Transverse colon (tissue), 4 donors: ENCODE measurements around the gene VWA5B1. TPM values are rescaled to one million over a fixed set of nuclear protein-coding genes. Genes with fewer than 3 reads are reported as not detected.
A peak's percentile ranks its signal among the peaks of the same experiment; 100 is the strongest.

Experiments
- DNase-seq: peaks from one replicate; pipeline ENCODE4 v3.0.0-alpha.2; 2019
- H3K27ac ChIP-seq, 4 donors: fragments of 200-600 bp; sonication (generic); 2 replicates each; pipeline ENCODE4 v1.5.1; 2016 to 2018; ENCODE audit warnings: inconsistent platforms in 4 of 4
- H3K27me3 ChIP-seq: fragments of 200-600 bp; sonication (generic); 2 replicates; pipeline ENCODE4 v1.5.1; 2017; ENCODE audit warnings: inconsistent platforms
- H3K36me3 ChIP-seq, 4 donors: fragments of 200-600 bp; sonication (generic); 2 replicates each; pipeline ENCODE4 v1.5.1; 2017 to 2019; ENCODE audit warnings: inconsistent platforms in 4 of 4
- H3K4me1 ChIP-seq, 4 donors: fragments of 200-600 bp; sonication (generic); 2 replicates each; pipeline ENCODE4 v1.5.1; 2017 to 2020; ENCODE audit warnings: inconsistent platforms in 4 of 4
- H3K4me3 ChIP-seq, 4 donors: fragments of 200-600 bp; sonication (generic); 1 replicate in 1 of 4; 2 replicates in 3 of 4; pipeline versions ENCODE4 v1.5.1 to v1.6.1; 2017 to 2019; ENCODE audit warnings: inconsistent platforms in 4 of 4
- H3K9me3 ChIP-seq, 2 donors: fragments of 200-600 bp; sonication (generic); 2 replicates each; pipeline ENCODE4 v1.5.1; 2017 to 2019; ENCODE audit warnings: inconsistent platforms in 2 of 2
- EP300 ChIP-seq: sonication (generic); formaldehyde crosslinking; IDR thresholded peaks from one replicate; pipeline ENCODE4 v1.6.1; 2017; ENCODE audit warnings: antibody characterized with exemption, low read depth
- POLR2A ChIP-seq: fragments of 450-650 bp; IDR thresholded peaks from one replicate; pipeline ENCODE4 v1.6.1; 2016; ENCODE audit warnings: antibody characterized with exemption, mild to moderate bottlenecking, moderate library complexity
- POLR2AphosphoS5 ChIP-seq, 3 donors: sonication (generic); formaldehyde crosslinking; IDR thresholded peaks; one replicate each; pipeline ENCODE4 v1.6.1; 2016; ENCODE audit warnings: antibody characterized with exemption in 3 of 3
- WGBS, 2 donors: methylation state at CpG; one replicate each; pipeline ENCODE4 v1.1.5; 2018; ENCODE audit warnings: low coverage in 1 of 2; 5-methylcytosine and 5-hydroxymethylcytosine counted together
- in situ Hi-C, 4 donors: fragments of 200-750 bp; cut with MboI; loops; one replicate each; pipeline versions ENCODE4 v1.15.0 to v1.15.1; 2017; ENCODE audit warnings: low sequenced_read_pairs in 3 of 4, low pct_ligation_motif_present in 1 of 4, low pct_unique_long_range_greater_than_20kb in 1 of 4
- intact Hi-C: fragments of 100-400 bp; cut with DNase I; formaldehyde crosslinking; loops from one replicate; pipeline ENCODE4 v1.15.1; 2023; ENCODE audit warnings: low total_unique reads
- total RNA-seq, 4 donors: library from RNA; depleted of rRNA; stranded (reverse); fragments of >200 nt; gene quantifications; one replicate each; pipeline ENCODE4 v1.1.0, GENCODE V29; 2016
- TF ChIP-seq, protein P1 (sequence below), 5 experiments: fragments of 200-600 bp in 3 of 5; fragments of 450-650 bp in 2 of 5; sonication (generic) in 3 of 5; IDR thresholded peaks; 1 replicate in 2 of 5; 2 replicates in 3 of 5; pipeline ENCODE4 v1.5.1; 2016 to 2017; ENCODE audit warnings: antibody characterized with exemption in 5 of 5, inconsistent platforms in 3 of 5, mild to moderate bottlenecking in 2 of 5, moderate library complexity in 1 of 5

Gene VWA5B1
- total RNA-seq, 4 donors from 2014 or later, result not detected

DNA sequence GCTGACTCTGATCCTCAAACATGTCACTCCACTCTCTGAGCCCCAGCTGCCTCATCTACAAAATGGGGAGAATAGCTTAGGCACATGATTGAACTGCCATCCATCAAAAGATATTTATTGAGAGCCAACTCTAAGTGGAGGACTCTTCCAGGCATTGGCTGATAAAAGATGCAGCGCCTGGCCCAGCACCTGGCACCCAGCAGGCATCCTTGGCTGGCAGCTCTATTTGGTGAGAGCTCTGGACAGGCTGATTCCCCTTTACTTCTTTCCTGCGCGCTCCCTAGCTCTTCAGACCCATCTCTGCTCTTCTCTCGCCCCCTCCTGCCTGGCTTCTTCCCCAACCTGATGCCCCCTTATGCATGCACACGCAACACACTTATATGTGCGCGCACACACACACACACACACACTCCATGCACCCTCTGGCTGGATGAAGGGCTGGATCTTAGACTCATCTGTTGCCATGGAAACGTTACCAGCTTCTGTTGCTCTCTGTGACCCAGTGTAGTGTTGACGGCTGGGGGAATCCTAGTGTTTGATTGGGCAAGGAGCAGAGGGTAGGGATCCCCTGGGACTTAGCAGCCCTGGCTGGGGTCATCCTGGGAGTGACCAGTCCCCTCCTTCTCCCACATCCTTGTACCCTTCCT, 49.3 kb downstream of the VWA5B1 start:
- H3K4me1 ChIP-seq, result peaks cover 0 to 4% (median 0%) of the 10 kb centered on the region in 4 donors
- in situ Hi-C loops (no loop called here), intact Hi-C loops (no loop called here)
- TF ChIP-seq, protein P1, sequence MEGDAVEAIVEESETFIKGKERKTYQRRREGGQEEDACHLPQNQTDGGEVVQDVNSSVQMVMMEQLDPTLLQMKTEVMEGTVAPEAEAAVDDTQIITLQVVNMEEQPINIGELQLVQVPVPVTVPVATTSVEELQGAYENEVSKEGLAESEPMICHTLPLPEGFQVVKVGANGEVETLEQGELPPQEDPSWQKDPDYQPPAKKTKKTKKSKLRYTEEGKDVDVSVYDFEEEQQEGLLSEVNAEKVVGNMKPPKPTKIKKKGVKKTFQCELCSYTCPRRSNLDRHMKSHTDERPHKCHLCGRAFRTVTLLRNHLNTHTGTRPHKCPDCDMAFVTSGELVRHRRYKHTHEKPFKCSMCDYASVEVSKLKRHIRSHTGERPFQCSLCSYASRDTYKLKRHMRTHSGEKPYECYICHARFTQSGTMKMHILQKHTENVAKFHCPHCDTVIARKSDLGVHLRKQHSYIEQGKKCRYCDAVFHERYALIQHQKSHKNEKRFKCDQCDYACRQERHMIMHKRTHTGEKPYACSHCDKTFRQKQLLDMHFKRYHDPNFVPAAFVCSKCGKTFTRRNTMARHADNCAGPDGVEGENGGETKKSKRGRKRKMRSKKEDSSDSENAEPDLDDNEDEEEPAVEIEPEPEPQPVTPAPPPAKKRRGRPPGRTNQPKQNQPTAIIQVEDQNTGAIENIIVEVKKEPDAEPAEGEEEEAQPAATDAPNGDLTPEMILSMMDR (IDR thresholded peaks at IDR 0.05), result no peak
- no peak for TF ChIP-seq EP300
- no peak for TF ChIP-seq POLR2A
- TF ChIP-seq POLR2AphosphoS5 (IDR thresholded peaks at IDR 0.05), result no peak
- no peak overlapping the region for H3K27ac ChIP-seq
- H3K27me3 ChIP-seq, result peaks cover 27% of the 10 kb centered on the region
- 78% methylated on average over 9 of the region's 9 CpGs; no CpG with 5 or more reads in 1 of the 2 donors for WGBS, 2 donors
- H3K36me3 ChIP-seq, result no peaks in the 10 kb centered on the region
- no peak for DNase-seq
- H3K9me3 ChIP-seq, result no peaks in the 10 kb centered on the region
- no peak overlapping the region for H3K4me3 ChIP-seq

GRCh38 chr1:20342294-20343148, 51.8 kb downstream of the VWA5B1 start:
- no peak for TF ChIP-seq POLR2AphosphoS5 (IDR thresholded peaks at IDR 0.05)
- TF ChIP-seq, protein P1 (IDR thresholded peaks at IDR 0.05), result no peak
- no peak for TF ChIP-seq EP300
- no peak for TF ChIP-seq POLR2A
- Histone ChIP-seq H3K27me3 (peaks cover 32% of the 10 kb centered on the region), H3K27ac (no peak overlapping the region), H3K4me3 (peak overlapping the region in 1 of 4 donors; percentile 20), H3K36me3 (no peaks in the 10 kb centered on the region), H3K9me3 (no peaks in the 10 kb centered on the region), H3K4me1 (peaks cover 0 to 4% (median 0%) of the 10 kb centered on the region in 4 donors)
- in situ Hi-C loops (no loop called here), intact Hi-C loops (no loop called here)
- WGBS, 2 donors, result 63% methylated on average over 17 of the region's 17 CpGs; no CpG with 5 or more reads in 1 of the 2 donors
- no peak for DNase-seq

- Histone ChIP-seq H3K36me3 (no peaks in the 10 kb centered on the region), H3K9me3 (no peaks in the 10 kb centered on the region), H3K4me1 (peaks cover 0 to 4% (median 0%) of the 10 kb centered on the region in 4 donors), H3K27me3 (peaks cover 32% of the 10 kb centered on the region), H3K4me3 (peak overlapping the region in 1 of 4 donors; percentile 20), H3K27ac (no peak overlapping the region)
- intact Hi-C loops (no loop called here), in situ Hi-C loops (no loop called here)
- DNase-seq, result no peak
- TF ChIP-seq EP300 (no peak), POLR2AphosphoS5 (IDR thresholded peaks at IDR 0.05) (no peak), POLR2A (no peak)
- TF ChIP-seq, protein P1 (IDR thresholded peaks at IDR 0.05), result no peak
- 34% methylated on average over 46 of the region's 59 CpGs; no CpG with 5 or more reads in 1 of the 2 donors for WGBS, 2 donors
Observed at GRCh38 chr1:20343149-20343937, 52.7 kb downstream of the VWA5B1 start.

DNA sequence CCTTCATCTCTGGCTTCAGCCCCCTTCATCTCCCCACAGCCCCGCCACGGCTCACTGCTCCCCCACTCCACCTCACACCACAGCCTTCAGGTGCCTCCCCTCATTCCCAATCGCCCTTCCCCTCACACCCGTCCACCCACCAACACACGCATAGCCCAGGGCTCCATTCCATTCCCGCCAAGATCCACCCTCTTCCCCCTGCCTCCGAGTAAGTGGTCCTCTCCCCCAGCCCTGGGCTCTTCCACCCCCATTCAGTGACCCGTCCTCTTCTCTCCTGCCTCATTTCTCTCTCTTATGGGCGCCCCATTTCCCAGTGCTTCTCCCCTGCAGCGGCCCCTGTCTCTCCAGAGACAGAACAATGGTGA, 53.2 kb downstream of the VWA5B1 start:
- Histone ChIP-seq H3K9me3 (no peaks in the 10 kb centered on the region), H3K4me1 (peaks cover 0 to 4% (median 0%) of the 10 kb centered on the region in 4 donors), H3K27me3 (peaks cover 32% of the 10 kb centered on the region), H3K4me3 (no peak overlapping the region), H3K27ac (no peak overlapping the region), H3K36me3 (no peaks in the 10 kb centered on the region)
- intact Hi-C loops, result no loop called here
- no peak for DNase-seq
- in situ Hi-C loops, result no loop called here
- no peak for TF ChIP-seq POLR2AphosphoS5 (IDR thresholded peaks at IDR 0.05)
- TF ChIP-seq, protein P1 (IDR thresholded peaks at IDR 0.05), result no peak
- no peak for TF ChIP-seq EP300
- TF ChIP-seq POLR2A, result no peak
- 44 to 73% methylated on average over 2 to 10 of the region's 10 CpGs for WGBS, 2 donors
